Endothelial cell of umbilical vein (primary cell): Measurements from ENCODE around the gene MYO7B. TPM values are rescaled to one million over a fixed set of nuclear protein-coding genes. Genes with fewer than 3 reads are reported as not detected.

ENCODE experiments used
- BruUV-seq: library from RNA; stranded (reverse); fragments of 400-500 nt; replicated peaks from 2 replicates; lab custom pipeline; 2021; lab: Mats Ljungman, UMichigan
- CTCF ChIA-PET: fragments of 300-600, 350-600 bp; sonication (Branson Sonifier 250); formaldehyde crosslinking; loops from one replicate; lab custom pipeline; 2021; ENCODE audit warnings: antibody characterized with exemption, inconsistent platforms; lab: Charles Lee
- POLR2A ChIA-PET: fragments of 300-600, 350-600 bp; sonication (Branson Sonifier 250); formaldehyde crosslinking; loops from one replicate; lab custom pipeline; 2021; ENCODE audit warnings: antibody characterized with exemption, inconsistent platforms; lab: Charles Lee
- DNase-seq: peaks from one replicate; pipeline ENCODE4 v3.0.0-alpha.2; 2011; ENCODE audit warnings: low read depth, low spot score
- FAIRE-seq: peaks from 2 replicates; lab custom pipeline; 2011; peaks lifted over from hg19 to GRCh38; lab: Jason Lieb, UNC
- H2AFZ ChIP-seq: 2 replicates; pipeline ENCODE4 v1.6.0; 2012; ENCODE audit warnings: low read depth, low read length, control low read depth, inconsistent platforms
- H3K27ac ChIP-seq: 2 replicates; pipeline ENCODE4 v1.5.1; 2011; ENCODE audit warnings: low read depth, mild to moderate bottlenecking, control low read depth, low read length, moderate library complexity; ENCODE audit not compliant: insufficient read depth
- H3K27me3 ChIP-seq, 2 experiments: 2 replicates each; pipeline versions ENCODE4 v1.6.0 to v1.6.1; 2011; ENCODE audit warnings: low read length in 2 of 2, mixed read lengths in 1 of 2; ENCODE audit not compliant: control insufficient read depth in 2 of 2, insufficient read depth in 2 of 2
- H3K36me3 ChIP-seq, 2 experiments: 2 replicates in 1 of 2; 3 replicates in 1 of 2; pipeline ENCODE4 v1.5.1; 2011; ENCODE audit warnings: low read length in 2 of 2, mild to moderate bottlenecking in 1 of 2, moderate library complexity in 1 of 2; ENCODE audit not compliant: control insufficient read depth in 2 of 2, insufficient read depth in 2 of 2; ENCODE audit errors: extremely low read depth in 1 of 2
- H3K4me1 ChIP-seq: 3 replicates; pipeline ENCODE4 v1.5.1; 2011; ENCODE audit warnings: mild to moderate bottlenecking, low read length; ENCODE audit not compliant: control insufficient read depth, insufficient read depth; ENCODE audit errors: extremely low read depth
- H3K4me2 ChIP-seq: 2 replicates; pipeline ENCODE4 v1.6.1; 2011; ENCODE audit warnings: low read length, control low read depth, mixed read lengths; ENCODE audit not compliant: insufficient read depth
- H3K4me3 ChIP-seq, 3 experiments: fragments of 200-600 bp in 1 of 3; sonication (generic), shearing (Covaris generic) in 1 of 3; replicated peaks in 1 of 3; 2 replicates each; pipeline ENCODE4 v1.5.1; 2011 to 2016; ENCODE audit warnings: control low read depth in 3 of 3, low read length in 3 of 3, mild to moderate bottlenecking in 2 of 3, inconsistent platforms in 1 of 3, low read depth in 1 of 3, moderate library complexity in 1 of 3; ENCODE audit not compliant: insufficient read depth in 1 of 3
- H3K79me2 ChIP-seq: 2 replicates; pipeline ENCODE4 v1.6.0; 2012; ENCODE audit warnings: low read length, inconsistent platforms; ENCODE audit not compliant: control insufficient read depth, insufficient read depth
- H3K9ac ChIP-seq: replicated peaks from 2 replicates; pipeline ENCODE3; 2011; ENCODE audit warnings: low read length, control low read depth; ENCODE audit not compliant: insufficient read depth; ENCODE audit errors: extremely low read depth
- H3K9me1 ChIP-seq: replicated peaks from 3 replicates; pipeline ENCODE4 v1.6.0; 2011; ENCODE audit warnings: mild to moderate bottlenecking, low read length; ENCODE audit not compliant: control insufficient read depth, insufficient read depth; ENCODE audit errors: extremely low read depth
- H3K9me3 ChIP-seq: replicated peaks from 2 replicates; pipeline ENCODE4 v1.5.1; 2012; ENCODE audit warnings: low read length, inconsistent platforms; ENCODE audit not compliant: control insufficient read depth, insufficient read depth
- H4K20me1 ChIP-seq: replicated peaks from 2 replicates; pipeline ENCODE3; 2011; ENCODE audit warnings: mild to moderate bottlenecking, low read length; ENCODE audit not compliant: control insufficient read depth, insufficient read depth; ENCODE audit errors: extremely low read depth
- EZH2 ChIP-seq: IDR thresholded peaks from 2 replicates; pipeline ENCODE4 v1.6.1; 2012; ENCODE audit warnings: borderline replicate concordance, low read depth, mild to moderate bottlenecking, moderate library complexity, low read length, inconsistent platforms; ENCODE audit not compliant: severe bottlenecking
- FOS ChIP-seq: IDR thresholded peaks from 2 replicates; pipeline ENCODE4 v1.6.1; 2011; ENCODE audit warnings: mild to moderate bottlenecking, low read length, moderate library complexity, borderline replicate concordance; ENCODE audit not compliant: insufficient read depth
- GATA2 ChIP-seq: IDR thresholded peaks from 2 replicates; pipeline ENCODE4 v1.7.0; 2011; ENCODE audit warnings: low read depth, mild to moderate bottlenecking, moderate library complexity, mixed read lengths, low read length; ENCODE audit not compliant: insufficient read length, insufficient read depth
- JUN ChIP-seq: IDR thresholded peaks from 2 replicates; pipeline ENCODE4 v1.6.1; 2011; ENCODE audit warnings: borderline replicate concordance, low read depth; ENCODE audit not compliant: insufficient read length, insufficient read depth
- MYC ChIP-seq: IDR thresholded peaks from one replicate; pipeline ENCODE4 v1.6.1; 2011; ENCODE audit warnings: mild to moderate bottlenecking, low read depth, low read length
- POLR2A ChIP-seq: IDR thresholded peaks from 2 replicates; pipeline ENCODE4 v1.6.1; 2012; ENCODE audit warnings: low read depth, mild to moderate bottlenecking, control low read depth, low read length
- POLR2AphosphoS5 ChIP-seq: IDR thresholded peaks from 2 replicates; pipeline ENCODE4 v1.6.1; 2012; ENCODE audit warnings: low read depth, mild to moderate bottlenecking, control low read depth, low read length, moderate library complexity; ENCODE audit not compliant: insufficient read depth
- dilution Hi-C: fragments of 300-500 bp; cut with MboI; formaldehyde crosslinking; loops from one replicate; pipeline ENCODE4 v1.15.0; 2019; ENCODE audit warnings: low sequenced_read_pairs; ENCODE audit not compliant: extremely low pct_ligation_motif_present
- intact Hi-C: fragments of 100-400 bp; cut with micrococcal nuclease; formaldehyde crosslinking; loops from one replicate; pipeline ENCODE4 v1.10.0; 2022
- polyA plus RNA-seq, 4 experiments: library from polyadenylated mRNA; depleted of rRNA in 3 of 4; stranded (reverse) in 3 of 4; unstranded in 1 of 4; fragments of >200 nt; gene quantifications; 2 replicates each; pipeline versions ENCODE4 v1.2.1 to v1.2.3, GENCODE V29; 2011 to 2012; ENCODE audit warnings: missing spikeins in 1 of 4
- total RNA-seq: library from RNA; stranded (reverse); gene quantifications from 2 replicates; pipeline ENCODE4 v1.2.3, GENCODE V29; 2021
- TF ChIP-seq, protein P1 (sequence below), 2 donors: IDR thresholded peaks; 1 replicate in 1 of 2; 2 replicates in 1 of 2; pipeline ENCODE4 v1.5.1; 2011; ENCODE audit warnings: low read length in 2 of 2, mild to moderate bottlenecking in 2 of 2, moderate library complexity in 2 of 2, control low read depth in 1 of 2, inconsistent platforms in 1 of 2, low read depth in 1 of 2; ENCODE audit not compliant: insufficient read depth in 1 of 2; ENCODE audit errors: extremely low read depth in 1 of 2
- TF ChIP-seq, protein P2 (sequence below): IDR thresholded peaks from 2 replicates; pipeline ENCODE4 v1.6.1; 2011; ENCODE audit not compliant: insufficient read depth, insufficient read length

Gene MYO7B
- total and polyA plus RNA-seq, 2 donors (not counting 3 experiments of a cell fraction or from before 2014, with no cell fraction given), result 0.17 TPM; not detected in 1

DNA sequence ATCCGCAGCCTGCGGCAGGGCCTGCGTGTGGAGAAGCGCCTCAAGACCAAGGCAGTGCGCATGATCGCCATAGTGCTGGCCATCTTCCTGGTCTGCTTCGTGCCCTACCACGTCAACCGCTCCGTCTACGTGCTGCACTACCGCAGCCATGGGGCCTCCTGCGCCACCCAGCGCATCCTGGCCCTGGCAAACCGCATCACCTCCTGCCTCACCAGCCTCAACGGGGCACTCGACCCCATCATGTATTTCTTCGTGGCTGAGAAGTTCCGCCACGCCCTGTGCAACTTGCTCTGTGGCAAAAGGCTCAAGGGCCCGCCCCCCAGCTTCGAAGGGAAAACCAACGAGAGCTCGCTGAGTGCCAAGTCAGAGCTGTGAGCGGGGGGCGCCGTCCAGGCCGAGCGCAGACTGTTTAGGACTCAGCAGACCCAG is 115.9 kb downstream of the MYO7B start:
- no peaks in the 10 kb centered on the region for H4K20me1 ChIP-seq
- no peak for DNase-seq
- H3K36me3 ChIP-seq, result peaks cover 0 to 6% of the 10 kb centered on the region in 2 experiments
- TF ChIP-seq MYC, result no peak
- TF ChIP-seq FOS, result no peak
- no peak for TF ChIP-seq EZH2
- TF ChIP-seq GATA2, result no peak
- no peak for TF ChIP-seq POLR2A
- TF ChIP-seq, protein P1, sequence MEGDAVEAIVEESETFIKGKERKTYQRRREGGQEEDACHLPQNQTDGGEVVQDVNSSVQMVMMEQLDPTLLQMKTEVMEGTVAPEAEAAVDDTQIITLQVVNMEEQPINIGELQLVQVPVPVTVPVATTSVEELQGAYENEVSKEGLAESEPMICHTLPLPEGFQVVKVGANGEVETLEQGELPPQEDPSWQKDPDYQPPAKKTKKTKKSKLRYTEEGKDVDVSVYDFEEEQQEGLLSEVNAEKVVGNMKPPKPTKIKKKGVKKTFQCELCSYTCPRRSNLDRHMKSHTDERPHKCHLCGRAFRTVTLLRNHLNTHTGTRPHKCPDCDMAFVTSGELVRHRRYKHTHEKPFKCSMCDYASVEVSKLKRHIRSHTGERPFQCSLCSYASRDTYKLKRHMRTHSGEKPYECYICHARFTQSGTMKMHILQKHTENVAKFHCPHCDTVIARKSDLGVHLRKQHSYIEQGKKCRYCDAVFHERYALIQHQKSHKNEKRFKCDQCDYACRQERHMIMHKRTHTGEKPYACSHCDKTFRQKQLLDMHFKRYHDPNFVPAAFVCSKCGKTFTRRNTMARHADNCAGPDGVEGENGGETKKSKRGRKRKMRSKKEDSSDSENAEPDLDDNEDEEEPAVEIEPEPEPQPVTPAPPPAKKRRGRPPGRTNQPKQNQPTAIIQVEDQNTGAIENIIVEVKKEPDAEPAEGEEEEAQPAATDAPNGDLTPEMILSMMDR (IDR thresholded peaks at IDR 0.05; ENCODE audit: extremely low read depth in 1 of 2, insufficient read depth in 1 of 2, low read depth in 1 of 2, low read length in 2 of 2), result no peak
- TF ChIP-seq JUN, result no peak
- TF ChIP-seq, protein P2, sequence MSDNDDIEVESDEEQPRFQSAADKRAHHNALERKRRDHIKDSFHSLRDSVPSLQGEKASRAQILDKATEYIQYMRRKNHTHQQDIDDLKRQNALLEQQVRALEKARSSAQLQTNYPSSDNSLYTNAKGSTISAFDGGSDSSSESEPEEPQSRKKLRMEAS, result no peak
- TF ChIP-seq POLR2AphosphoS5, result no peak
- peaks cover 21% of the 10 kb centered on the region for H3K4me1 ChIP-seq
- ChIA-PET POLR2A (no interaction called here), CTCF (interaction anchor here (2.7 to 12.1 kb wide), 2 partner anchors 13 to 59 kb away, joined by 15 to 424 read pairs; no protein-coding TSS in a partner anchor)
- no peak for FAIRE-seq
- H3K4me2 ChIP-seq, result no peak overlapping the region
- H3K9me3 ChIP-seq, result no peaks in the 10 kb centered on the region
- intact Hi-C loops, result no loop called here
- dilution Hi-C loops, result no loop called here
- no peak overlapping the region for H3K27ac ChIP-seq
- no peaks in the 10 kb centered on the region for H3K79me2 ChIP-seq
- no peak overlapping the region for H3K9ac ChIP-seq
- no TSS peak for BruUV-seq
- no peak overlapping the region for H3K4me3 ChIP-seq
- no peaks in the 10 kb centered on the region for H3K27me3 ChIP-seq
- no peaks in the 10 kb centered on the region for H3K9me1 ChIP-seq
- H2AFZ ChIP-seq, result no peak overlapping the region
